Mesendoderm (in vitro differentiated cells): ENCODE data around the gene WNT3A.

Experiments used
- DNase-seq: peaks from one replicate; pipeline ENCODE4 v3.0.0; 2013
- H2AK5ac ChIP-seq: 2 replicates; pipeline ENCODE4 v1.6.1; 2013; ENCODE audit warnings: low read length, inconsistent platforms
- H2BK120ac ChIP-seq: 2 replicates; pipeline ENCODE4 v1.6.1; 2013; ENCODE audit warnings: low read depth, mild to moderate bottlenecking, low read length, moderate library complexity, mixed read lengths
- H2BK15ac ChIP-seq: replicated peaks from 2 replicates; pipeline ENCODE4 v1.6.1; 2013; ENCODE audit warnings: low read depth, mild to moderate bottlenecking, moderate library complexity
- H2BK5ac ChIP-seq: 2 replicates; pipeline ENCODE4 v1.6.1; 2013; ENCODE audit warnings: low read length, inconsistent platforms
- H3K18ac ChIP-seq: 2 replicates; pipeline ENCODE4 v1.6.1; 2013; ENCODE audit warnings: mild to moderate bottlenecking, low read length, mixed read lengths
- H3K23ac ChIP-seq: one replicate; pipeline ENCODE4 v1.6.1; 2013; ENCODE audit warnings: low read length
- H3K27ac ChIP-seq: 2 replicates; pipeline ENCODE4 v1.5.1; 2013; ENCODE audit warnings: low read depth, mild to moderate bottlenecking, inconsistent platforms, low read length, moderate library complexity
- H3K27me3 ChIP-seq: 2 replicates; pipeline ENCODE4 v1.6.1; 2013; ENCODE audit warnings: low read length, control low read depth, mild to moderate bottlenecking, inconsistent platforms; ENCODE audit not compliant: insufficient read depth, poor library complexity
- H3K36me3 ChIP-seq: 2 replicates; pipeline ENCODE4 v1.6.1; 2013; ENCODE audit warnings: low read length, inconsistent platforms; ENCODE audit not compliant: control insufficient read depth, insufficient read depth
- H3K4ac ChIP-seq: one replicate; pipeline ENCODE4 v1.6.1; 2013; ENCODE audit warnings: low read depth, mild to moderate bottlenecking, low read length, moderate library complexity
- H3K4me1 ChIP-seq: 2 replicates; pipeline ENCODE4 v1.6.1; 2013; ENCODE audit warnings: low read depth, low read length, inconsistent platforms; ENCODE audit not compliant: control insufficient read depth
- H3K4me2 ChIP-seq: 2 replicates; pipeline ENCODE4 v1.6.1; 2013; ENCODE audit warnings: low read length
- H3K4me3 ChIP-seq: 2 replicates; pipeline ENCODE4 v1.5.1; 2013; ENCODE audit warnings: mild to moderate bottlenecking, low read length
- H3K56ac ChIP-seq: one replicate; pipeline ENCODE4 v1.6.1; 2013; ENCODE audit warnings: low read length
- H3K79me1 ChIP-seq: 2 replicates; pipeline ENCODE4 v1.6.1; 2013; ENCODE audit warnings: low read length, inconsistent platforms
- H3K79me2 ChIP-seq: 2 replicates; pipeline ENCODE4 v1.6.1; 2013; ENCODE audit warnings: mild to moderate bottlenecking, low read length; ENCODE audit not compliant: control insufficient read depth, insufficient read depth
- H3K9ac ChIP-seq: 2 replicates; pipeline ENCODE4 v1.6.1; 2013; ENCODE audit warnings: low read length, inconsistent platforms
- H4K5ac ChIP-seq: one replicate; pipeline ENCODE4 v1.6.1; 2013; ENCODE audit warnings: low read length
- H4K8ac ChIP-seq: one replicate; pipeline ENCODE4 v1.6.1; 2013; ENCODE audit warnings: low read depth, mild to moderate bottlenecking, control low read depth, low read length, moderate library complexity
- WGBS: extraction: QIAGEN DNeasy Blood & Tissue Kit; methylation state at CpG from one replicate; pipeline ENCODE4 v1.1.7; 2013; ENCODE audit warnings: low lambda C conversion rate, missing lambda C conversion rate; ENCODE audit not compliant: insufficient coverage; ENCODE audit errors: extremely low coverage; 5-methylcytosine and 5-hydroxymethylcytosine counted together

The WNT3A gene

GRCh38 chr1:228074954-228075730 lies 68.3 kb downstream of the WNT3A start:
- Histone ChIP-seq H3K4me1 (no peaks in the 10 kb centered on the region), H2BK15ac (no peak overlapping the region), H2AK5ac (no peak overlapping the region), H4K8ac (no peak overlapping the region), H3K79me1 (no peaks in the 10 kb centered on the region), H3K56ac (no peak overlapping the region), H3K36me3 (no peaks in the 10 kb centered on the region), H3K27me3 (peaks cover 8% of the 10 kb centered on the region), H4K5ac (no peak overlapping the region), H3K27ac (no peak overlapping the region), H3K18ac (no peak overlapping the region), H3K4ac (no peak overlapping the region), H3K79me2 (no peaks in the 10 kb centered on the region), H3K23ac (no peak overlapping the region), H3K9ac (no peak overlapping the region), H3K4me2 (no peak overlapping the region), H2BK120ac (no peak overlapping the region), H2BK5ac (no peak overlapping the region), H3K4me3 (no peak overlapping the region)
- no peak for DNase-seq
- no CpG with 5 or more reads among the region's 18 CpGs for WGBS

DNA sequence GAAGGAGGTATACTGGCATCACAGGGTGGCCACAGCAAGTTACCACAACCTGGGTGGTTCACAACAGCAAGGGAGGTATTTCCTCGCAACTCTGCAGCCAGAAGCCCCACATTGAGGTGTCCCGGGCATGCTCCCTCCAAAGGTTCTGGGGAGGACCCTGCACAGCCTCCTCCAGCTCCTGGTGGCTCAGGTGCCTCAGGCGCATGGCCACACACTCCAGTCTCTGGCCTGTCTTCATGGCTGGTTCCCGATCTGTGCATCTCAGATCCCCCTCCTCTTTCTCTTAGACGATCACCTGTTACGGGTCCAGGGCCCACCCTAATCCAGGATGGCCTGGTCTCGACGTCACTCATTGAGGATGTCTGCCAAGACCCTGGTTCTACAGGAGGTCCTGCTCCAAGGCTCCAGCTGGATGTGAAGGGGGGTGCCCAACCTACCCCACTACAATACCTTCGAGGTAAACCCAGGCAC lies 69.0 kb downstream of the WNT3A start:
- no peak overlapping the region for H3K4ac ChIP-seq
- DNase-seq: no peak
- no peak overlapping the region for H3K4me2 ChIP-seq
- no peak overlapping the region for H2BK5ac ChIP-seq
- no peak overlapping the region for H2BK120ac ChIP-seq
- H3K79me2 ChIP-seq: no peaks in the 10 kb centered on the region
- H3K23ac ChIP-seq: no peak overlapping the region
- H4K5ac ChIP-seq: no peak overlapping the region
- H4K8ac ChIP-seq: no peak overlapping the region
- H2BK15ac ChIP-seq: no peak overlapping the region
- no peak overlapping the region for H3K27ac ChIP-seq
- no peaks in the 10 kb centered on the region for H3K79me1 ChIP-seq
- H3K36me3 ChIP-seq: no peaks in the 10 kb centered on the region
- H3K56ac ChIP-seq: no peak overlapping the region
- H3K27me3 ChIP-seq: peaks cover 5% of the 10 kb centered on the region
- WGBS: no CpG with 5 or more reads among the region's 9 CpGs
- no peak overlapping the region for H3K9ac ChIP-seq
- H3K4me1 ChIP-seq: no peaks in the 10 kb centered on the region
- H2AK5ac ChIP-seq: no peak overlapping the region
- no peak overlapping the region for H3K18ac ChIP-seq
- H3K4me3 ChIP-seq: no peak overlapping the region

GRCh38 chr1:228076796-228077430 lies 70.1 kb downstream of the WNT3A start:
- H2AK5ac ChIP-seq: no peak overlapping the region
- H3K4me3 ChIP-seq: no peak overlapping the region
- no peak overlapping the region for H3K9ac ChIP-seq
- no peak overlapping the region for H2BK120ac ChIP-seq
- no peaks in the 10 kb centered on the region for H3K79me1 ChIP-seq
- DNase-seq: no peak
- no CpG with 5 or more reads among the region's 9 CpGs for WGBS
- no peak overlapping the region for H3K4me2 ChIP-seq
- no peak overlapping the region for H3K27ac ChIP-seq
- H3K18ac ChIP-seq: no peak overlapping the region
- no peak overlapping the region for H4K8ac ChIP-seq
- no peaks in the 10 kb centered on the region for H3K36me3 ChIP-seq
- no peak overlapping the region for H3K56ac ChIP-seq
- H3K23ac ChIP-seq: no peak overlapping the region
- no peak overlapping the region for H4K5ac ChIP-seq
- no peaks in the 10 kb centered on the region for H3K27me3 ChIP-seq
- H3K4ac ChIP-seq: no peak overlapping the region
- H3K79me2 ChIP-seq: no peaks in the 10 kb centered on the region
- no peak overlapping the region for H2BK5ac ChIP-seq
- no peak overlapping the region for H2BK15ac ChIP-seq
- H3K4me1 ChIP-seq: no peaks in the 10 kb centered on the region

DNA sequence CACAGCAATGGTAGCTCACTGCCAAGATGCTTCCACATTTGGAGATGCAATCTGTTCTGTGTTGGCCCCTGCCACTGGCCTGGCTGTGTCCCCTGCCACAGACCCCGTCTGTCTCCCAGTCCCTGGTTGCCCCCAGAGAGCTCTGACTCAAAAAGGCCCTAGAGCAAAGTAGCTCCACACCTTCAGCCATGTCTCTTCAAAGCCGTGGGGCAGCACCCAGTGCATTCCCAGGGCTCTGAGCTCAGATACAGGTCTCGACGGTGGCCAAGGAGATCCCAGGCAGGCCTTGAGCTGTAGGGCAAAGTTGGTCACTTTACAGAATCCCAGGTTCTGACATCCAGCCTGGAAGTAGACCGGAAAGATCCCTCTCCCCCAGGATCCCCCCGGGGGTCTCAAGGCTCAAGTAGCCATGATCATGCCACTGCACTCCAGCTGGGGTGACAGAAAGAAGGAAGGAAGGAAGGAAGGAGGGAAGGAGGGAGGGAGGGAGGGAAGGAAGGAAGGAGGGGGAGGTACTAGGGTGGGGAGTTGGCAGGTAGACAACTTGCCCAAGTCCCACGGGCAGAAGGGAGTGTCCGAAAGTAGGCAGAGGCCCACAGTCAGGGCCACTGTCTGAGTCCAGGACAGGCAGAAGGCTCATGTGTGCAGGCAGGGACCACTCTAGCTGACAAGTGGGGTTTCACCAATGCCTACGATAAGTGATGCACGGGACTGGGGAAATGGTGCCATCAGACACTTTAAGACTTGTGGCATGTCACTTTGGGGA lies 71.0 kb downstream of the WNT3A start:
- no peak overlapping the region for H2BK120ac ChIP-seq
- no peaks in the 10 kb centered on the region for H3K36me3 ChIP-seq
- no peak overlapping the region for H2BK15ac ChIP-seq
- H3K4me1 ChIP-seq: no peaks in the 10 kb centered on the region
- no peak overlapping the region for H3K23ac ChIP-seq
- DNase-seq: no peak
- no peak overlapping the region for H2BK5ac ChIP-seq
- no CpG with 5 or more reads among the region's 10 CpGs for WGBS
- no peak overlapping the region for H3K27ac ChIP-seq
- no peak overlapping the region for H4K5ac ChIP-seq
- no peaks in the 10 kb centered on the region for H3K27me3 ChIP-seq
- no peak overlapping the region for H4K8ac ChIP-seq
- no peak overlapping the region for H2AK5ac ChIP-seq
- no peak overlapping the region for H3K4me2 ChIP-seq
- H3K18ac ChIP-seq: no peak overlapping the region
- H3K4me3 ChIP-seq: no peak overlapping the region
- peaks cover 2% of the 10 kb centered on the region for H3K79me1 ChIP-seq
- H3K79me2 ChIP-seq: peaks cover 2% of the 10 kb centered on the region
- no peak overlapping the region for H3K9ac ChIP-seq
- no peak overlapping the region for H3K4ac ChIP-seq
- no peak overlapping the region for H3K56ac ChIP-seq

DNA sequence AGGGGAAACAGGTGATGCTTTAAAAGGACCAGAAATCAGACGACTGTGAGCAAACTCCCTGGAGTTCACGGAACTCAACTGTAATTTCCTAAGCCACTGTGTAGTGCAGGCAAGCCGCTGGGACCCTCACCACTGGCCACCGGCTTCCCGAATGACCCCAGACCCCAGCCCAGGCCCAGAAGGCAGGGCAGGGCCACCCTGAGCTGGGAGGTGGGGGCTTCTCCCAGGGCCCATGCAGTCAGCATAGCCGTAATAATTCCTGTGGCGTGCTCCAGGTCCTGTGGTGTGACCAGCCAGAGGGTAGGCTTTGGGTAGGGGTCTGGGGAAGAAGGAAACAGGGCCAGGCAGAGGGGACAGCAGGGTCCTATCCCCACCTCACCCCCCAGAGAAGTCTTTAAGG lies 72.2 kb downstream of the WNT3A start:
- H3K79me1 ChIP-seq: peaks cover 2% of the 10 kb centered on the region
- no peak overlapping the region for H3K4ac ChIP-seq
- no peak overlapping the region for H2BK5ac ChIP-seq
- H3K27me3 ChIP-seq: no peaks in the 10 kb centered on the region
- no peak overlapping the region for H3K56ac ChIP-seq
- no peak overlapping the region for H3K23ac ChIP-seq
- no peaks in the 10 kb centered on the region for H3K4me1 ChIP-seq
- H2AK5ac ChIP-seq: no peak overlapping the region
- no peak overlapping the region for H3K27ac ChIP-seq
- no peak overlapping the region for H3K9ac ChIP-seq
- no peak overlapping the region for H2BK120ac ChIP-seq
- H3K36me3 ChIP-seq: no peaks in the 10 kb centered on the region
- WGBS: no CpG with 5 or more reads among the region's 7 CpGs
- no peak overlapping the region for H4K8ac ChIP-seq
- no peak overlapping the region for H3K18ac ChIP-seq
- DNase-seq: no peak
- H3K4me3 ChIP-seq: no peak overlapping the region
- no peak overlapping the region for H3K4me2 ChIP-seq
- H4K5ac ChIP-seq: no peak overlapping the region
- H2BK15ac ChIP-seq: no peak overlapping the region
- H3K79me2 ChIP-seq: peaks cover 14% of the 10 kb centered on the region
